Measurements from ENCODE around the gene IL17C. TPM values are rescaled to one million over a fixed set of nuclear protein-coding genes. Genes with fewer than 3 reads are reported as not detected.
A peak's percentile ranks its signal among the peaks of the same experiment; 100 is the strongest.

The IL17C gene
- total RNA-seq, 2 donors from 2014 or later = 0.41 TPM; not detected in 1

GRCh38 chr16:88613911-88614817 lies 24.2 kb upstream of the IL17C start:
- peak overlapping the region; percentile 52 for H3K27ac Mint-ChIP-seq
- ATAC-seq (replicated peaks in 1 of 2) = no peak
- H3K4me1 Mint-ChIP-seq (ENCODE audit: low read depth) = peaks cover 5% of the 10 kb centered on the region
- peaks cover 2 to 10% of the 10 kb centered on the region in 2 donors for H3K36me3 Mint-ChIP-seq (ENCODE audit: insufficient read depth in 2 of 2)
- H3K27me3 Mint-ChIP-seq (ENCODE audit: low read depth) = no peaks in the 10 kb centered on the region
- no peaks in the 10 kb centered on the region for H3K9me3 Mint-ChIP-seq
- H3K4me3 Mint-ChIP-seq = no peak overlapping the region
- no peak for DNase-seq

GRCh38 chr16:88614818-88615580 lies 23.4 kb upstream of the IL17C start:
- Mint-ChIP-seq H3K27me3 (ENCODE audit: low read depth) (no peaks in the 10 kb centered on the region), H3K4me3 (no peak overlapping the region), H3K36me3 (ENCODE audit: insufficient read depth in 2 of 2) (peaks cover 2 to 6% of the 10 kb centered on the region in 2 donors), H3K4me1 (ENCODE audit: low read depth) (peaks cover 14% of the 10 kb centered on the region), H3K27ac (peak overlapping the region; percentile 51), H3K9me3 (no peaks in the 10 kb centered on the region)
- no peak for ATAC-seq (replicated peaks in 1 of 2)
- no peak for DNase-seq

- H3K4me3 Mint-ChIP-seq = no peak overlapping the region
- H3K9me3 Mint-ChIP-seq = no peaks in the 10 kb centered on the region
- ATAC-seq (replicated peaks in 1 of 2) (no peak), DNase-seq (no peak)
- peaks cover 2% of the 10 kb centered on the region in 2 donors for H3K36me3 Mint-ChIP-seq (ENCODE audit: insufficient read depth in 2 of 2)
- peak overlapping the region; percentile 79 for H3K27ac Mint-ChIP-seq
- peaks cover 23% of the 10 kb centered on the region for H3K4me1 Mint-ChIP-seq (ENCODE audit: low read depth)
- H3K27me3 Mint-ChIP-seq (ENCODE audit: low read depth) = no peaks in the 10 kb centered on the region
Measured at GRCh38 chr16:88616320-88616719, 22.1 kb upstream of the IL17C start.

GRCh38 chr16:88616736-88617135 lies 21.6 kb upstream of the IL17C start:
- Mint-ChIP-seq H3K9me3 (no peaks in the 10 kb centered on the region), H3K27me3 (ENCODE audit: low read depth) (no peaks in the 10 kb centered on the region), H3K4me3 (no peak overlapping the region), H3K4me1 (ENCODE audit: low read depth) (peaks cover 23% of the 10 kb centered on the region), H3K27ac (peak overlapping the region; percentile 79), H3K36me3 (ENCODE audit: insufficient read depth in 2 of 2) (peaks cover 2% of the 10 kb centered on the region in 2 donors)
- DNase-seq = no peak
- no peak for ATAC-seq (replicated peaks in 1 of 2)

- no peak overlapping the region for H3K4me3 Mint-ChIP-seq
- DNase-seq (no peak), ATAC-seq (replicated peaks in 1 of 2) (no peak)
- H3K4me1 Mint-ChIP-seq (ENCODE audit: low read depth) = peaks cover 23% of the 10 kb centered on the region
- peak overlapping the region; percentile 79 for H3K27ac Mint-ChIP-seq
- H3K36me3 Mint-ChIP-seq (ENCODE audit: insufficient read depth in 2 of 2) = peaks cover 2 to 4% of the 10 kb centered on the region in 2 donors
- H3K9me3 Mint-ChIP-seq = no peaks in the 10 kb centered on the region
- H3K27me3 Mint-ChIP-seq (ENCODE audit: low read depth) = no peaks in the 10 kb centered on the region
Measured at GRCh38 chr16:88617268-88618031, 20.9 kb upstream of the IL17C start.

GRCh38 chr16:88618182-88618955 lies 20.0 kb upstream of the IL17C start:
- no peak for ATAC-seq (replicated peaks in 1 of 2)
- Mint-ChIP-seq H3K27me3 (ENCODE audit: low read depth) (no peaks in the 10 kb centered on the region), H3K4me1 (ENCODE audit: low read depth) (peaks cover 23% of the 10 kb centered on the region), H3K4me3 (no peak overlapping the region), H3K9me3 (no peaks in the 10 kb centered on the region), H3K36me3 (ENCODE audit: insufficient read depth in 2 of 2) (peaks cover 4 to 8% of the 10 kb centered on the region in 2 donors), H3K27ac (no peak overlapping the region)
- DNase-seq = no peak

GRCh38 chr16:88618956-88619667 lies 19.3 kb upstream of the IL17C start:
- H3K27me3 Mint-ChIP-seq (ENCODE audit: low read depth) = no peaks in the 10 kb centered on the region
- ATAC-seq (replicated peaks in 1 of 2) = no peak
- H3K36me3 Mint-ChIP-seq (ENCODE audit: insufficient read depth in 2 of 2) = peaks cover 4 to 9% of the 10 kb centered on the region in 2 donors

GRCh38 chr16:88619859-88620815 lies 18.2 kb upstream of the IL17C start:
- DNase-seq (peak; percentile 61 to 75), ATAC-seq (replicated peaks in 1 of 2) (peak; percentile 89 to 91)
- peak overlapping the region; percentile 57 to 70 for H3K4me3 Mint-ChIP-seq
- H3K4me1 Mint-ChIP-seq (ENCODE audit: low read depth) = peaks cover 23% of the 10 kb centered on the region
- peak overlapping the region; percentile 86 for H3K27ac Mint-ChIP-seq
- H3K9me3 Mint-ChIP-seq = no peaks in the 10 kb centered on the region
- peaks cover 2 to 9% of the 10 kb centered on the region in 2 donors for H3K36me3 Mint-ChIP-seq (ENCODE audit: insufficient read depth in 2 of 2)
- H3K27me3 Mint-ChIP-seq (ENCODE audit: low read depth) = no peaks in the 10 kb centered on the region

More at GRCh38 chr16:88618956-88619667, 19.3 kb upstream of the IL17C start:
- Mint-ChIP-seq H3K9me3 (no peaks in the 10 kb centered on the region), H3K4me1 (ENCODE audit: low read depth) (peaks cover 23% of the 10 kb centered on the region), H3K4me3 (peak overlapping the region in 1 of 2 donors; percentile 70), H3K27ac (peak overlapping the region; percentile 86)
- no peak for DNase-seq

GRCh38 chr16:88622125-88622524 lies 16.2 kb upstream of the IL17C start:
- H3K4me3 Mint-ChIP-seq = no peak overlapping the region
- peaks cover 23% of the 10 kb centered on the region for H3K4me1 Mint-ChIP-seq (ENCODE audit: low read depth)
- ATAC-seq (replicated peaks in 1 of 2) = no peak
- H3K36me3 Mint-ChIP-seq (ENCODE audit: insufficient read depth in 2 of 2) = peaks cover 2 to 17% of the 10 kb centered on the region in 2 donors
- peak overlapping the region; percentile 38 for H3K27ac Mint-ChIP-seq
- H3K9me3 Mint-ChIP-seq = no peaks in the 10 kb centered on the region
- no peaks in the 10 kb centered on the region for H3K27me3 Mint-ChIP-seq (ENCODE audit: low read depth)
- DNase-seq = no peak

GRCh38 chr16:88622866-88623265 lies 15.5 kb upstream of the IL17C start:
- DNase-seq = no peak
- Mint-ChIP-seq H3K4me3 (no peak overlapping the region), H3K27me3 (ENCODE audit: low read depth) (no peaks in the 10 kb centered on the region), H3K9me3 (no peaks in the 10 kb centered on the region), H3K27ac (no peak overlapping the region), H3K4me1 (ENCODE audit: low read depth) (peaks cover 23% of the 10 kb centered on the region), H3K36me3 (ENCODE audit: insufficient read depth in 2 of 2) (peaks cover 2 to 21% of the 10 kb centered on the region in 2 donors)
- no peak for ATAC-seq (replicated peaks in 1 of 2)

GRCh38 chr16:88623858-88624257 lies 14.5 kb upstream of the IL17C start:
- no peaks in the 10 kb centered on the region for H3K9me3 Mint-ChIP-seq
- ATAC-seq (replicated peaks in 1 of 2) (no peak), DNase-seq (no peak)
- no peak overlapping the region for H3K27ac Mint-ChIP-seq
- H3K4me1 Mint-ChIP-seq (ENCODE audit: low read depth) = peaks cover 21% of the 10 kb centered on the region
- H3K4me3 Mint-ChIP-seq = no peak overlapping the region
- H3K27me3 Mint-ChIP-seq (ENCODE audit: low read depth) = no peaks in the 10 kb centered on the region
- H3K36me3 Mint-ChIP-seq (ENCODE audit: insufficient read depth in 2 of 2) = peaks cover 2 to 21% of the 10 kb centered on the region in 2 donors

Measured in activated T-cell treated with anti-CD3 and anti-CD28 coated beads, Interleukin-2, amount 50 U/mL, for 72 hours (primary cell).